ENCODE data around the gene TBCB.
"Not testable (repeated sequence)": the region's sequence is repeated elsewhere in the genome, so short reads cannot be mapped to it uniquely, and the experiment has no call there.

Gene TBCB

GRCh38 chr19:36173846-36174245 lies 58.6 kb downstream of the TBCB start:
- DNase-seq (ENCODE audit: low spot score), result not testable (repeated sequence)

Measured in GM03348 (cell line).